HG03460 (cell line): ENCODE data around the gene PTH1R.

Source experiments
- ATAC-seq: cut with Tn5 transposase; IDR thresholded peaks from one replicate; pipeline ENCODE4 v1.9.1; 2021; ENCODE audit not compliant: unreplicated experiment

Gene PTH1R

GRCh38 chr3:46897829-46898320 lies 20.4 kb downstream of the PTH1R start:
- ATAC-seq = no peak

- no peak for ATAC-seq
Measured at GRCh38 chr3:46898321-46899150, 21.0 kb downstream of the PTH1R start.

GRCh38 chr3:46899151-46900006 lies 21.9 kb downstream of the PTH1R start:
- ATAC-seq = no peak

- ATAC-seq = no peak
Measured at GRCh38 chr3:46900007-46900292, 22.4 kb downstream of the PTH1R start.

GRCh38 chr3:46900356-46900755 lies 22.8 kb downstream of the PTH1R start:
- no peak for ATAC-seq

GRCh38 chr3:46901061-46901460 lies 23.5 kb downstream of the PTH1R start:
- no peak for ATAC-seq

GRCh38 chr3:46901591-46902187 lies 24.2 kb downstream of the PTH1R start:
- no peak for ATAC-seq

GRCh38 chr3:46902188-46902631 lies 24.7 kb downstream of the PTH1R start:
- no peak for ATAC-seq

- ATAC-seq = no peak
Measured at GRCh38 chr3:46903341-46904302, 26.1 kb downstream of the PTH1R start.

GRCh38 chr3:46904303-46905212 lies 27.0 kb downstream of the PTH1R start:
- ATAC-seq = no peak

- ATAC-seq = no peak
Measured at GRCh38 chr3:46905213-46905560, 27.7 kb downstream of the PTH1R start.

- no peak for ATAC-seq
Measured at GRCh38 chr3:46905661-46906451, 28.3 kb downstream of the PTH1R start.

GRCh38 chr3:46906471-46907058 lies 29.0 kb downstream of the PTH1R start:
- no peak for ATAC-seq

GRCh38 chr3:46907271-46907670 lies 29.8 kb downstream of the PTH1R start:
- ATAC-seq = no peak

GRCh38 chr3:46907960-46908293 lies 30.4 kb downstream of the PTH1R start:
- ATAC-seq = no peak

GRCh38 chr3:46908294-46908985 lies 30.9 kb downstream of the PTH1R start:
- no peak for ATAC-seq

- no peak for ATAC-seq
Measured at GRCh38 chr3:46908986-46909534, 31.5 kb downstream of the PTH1R start.
